ENCODE measurements around the gene NCR2. TPM values are rescaled to one million over a fixed set of nuclear protein-coding genes. Genes with fewer than 3 reads are reported as not detected.

Gene NCR2
- total RNA-seq, 1 experiment from 2014 or later: not detected

- POLR2A ChIA-PET (ENCODE audit: low non-redundant PET): no interaction called here
Measured at GRCh38 chr6:41366150-41366549, 30.7 kb downstream of the NCR2 start.

GRCh38 chr6:41367061-41367460, 31.7 kb downstream of the NCR2 start:
- CTCF ChIA-PET: interaction anchor here (0.9 to 2.0 kb wide), 8 partner anchors 236 to 420 kb away, joined by 3 to 23 read pairs (median 6); partner anchors contain the start of gene TOMM6
- intact Hi-C loops (cut with micrococcal nuclease; ENCODE audit: unreplicated experiment): loop anchor here (1.0 kb wide), 2 partner anchors 316 to 409 kb away; no protein-coding TSS in a partner anchor
- Histone ChIP-seq H3K4me1 (ENCODE audit: insufficient read depth, low read length, poor library complexity, severe bottlenecking) (peaks cover 9% of the 10 kb centered on the region), H3K4me3 (ENCODE audit: low read depth, low read length, poor library complexity, severe bottlenecking) (no peak overlapping the region), H3K36me3 (ENCODE audit: insufficient read depth, low read length, poor library complexity, severe bottlenecking) (no peaks in the 10 kb centered on the region), H3K9me3 (ENCODE audit: low read depth, low read length, poor library complexity, severe bottlenecking) (no peaks in the 10 kb centered on the region), H3K27ac (ENCODE audit: low read depth, low read length, poor library complexity, severe bottlenecking) (no peak overlapping the region), H3K27me3 (replicated peaks; ENCODE audit: insufficient read depth, low read depth, low read length, poor library complexity) (no peaks in the 10 kb centered on the region)
- POLR2A ChIA-PET (ENCODE audit: low non-redundant PET): no interaction called here
- no TSS peak for BruUV-seq (replicated peaks)
- TF ChIP-seq CTCF (conservative IDR thresholded peaks at IDR 0.05; ENCODE audit: low read depth, low read length) (no peak), EZH2 (IDR thresholded peaks at IDR 0.05; ENCODE audit: borderline replicate concordance, low read depth, low read length, poor library complexity, severe bottlenecking) (no peak)
- DNase-seq (ENCODE audit: low spot score): no peak

More at GRCh38 chr6:41366150-41366549, 30.7 kb downstream of the NCR2 start:
- no peaks in the 10 kb centered on the region for H3K36me3 ChIP-seq (ENCODE audit: insufficient read depth, low read length, poor library complexity, severe bottlenecking)
- H3K27ac ChIP-seq (ENCODE audit: low read depth, low read length, poor library complexity, severe bottlenecking): no peak overlapping the region
- no peaks in the 10 kb centered on the region for H3K27me3 ChIP-seq (replicated peaks; ENCODE audit: insufficient read depth, low read depth, low read length, poor library complexity)
- intact Hi-C loops (cut with micrococcal nuclease; ENCODE audit: unreplicated experiment): no loop called here
- no peaks in the 10 kb centered on the region for H3K9me3 ChIP-seq (ENCODE audit: low read depth, low read length, poor library complexity, severe bottlenecking)
- H3K4me3 ChIP-seq (ENCODE audit: low read depth, low read length, poor library complexity, severe bottlenecking): no peak overlapping the region
- CTCF ChIA-PET: no interaction called here
- peaks cover under 1% of the 10 kb centered on the region for H3K4me1 ChIP-seq (ENCODE audit: insufficient read depth, low read length, poor library complexity, severe bottlenecking)
- no peak for DNase-seq (ENCODE audit: low spot score)
- TF ChIP-seq EZH2 (IDR thresholded peaks at IDR 0.05; ENCODE audit: borderline replicate concordance, low read depth, low read length, poor library complexity, severe bottlenecking): no peak
- no TSS peak for BruUV-seq (replicated peaks)

GRCh38 chr6:41367700-41368099, 32.3 kb downstream of the NCR2 start:
- Histone ChIP-seq H3K4me1 (ENCODE audit: insufficient read depth, low read length, poor library complexity, severe bottlenecking) (peaks cover 11% of the 10 kb centered on the region), H3K9me3 (ENCODE audit: low read depth, low read length, poor library complexity, severe bottlenecking) (no peaks in the 10 kb centered on the region), H3K36me3 (ENCODE audit: insufficient read depth, low read length, poor library complexity, severe bottlenecking) (no peaks in the 10 kb centered on the region), H3K27me3 (replicated peaks; ENCODE audit: insufficient read depth, low read depth, low read length, poor library complexity) (no peaks in the 10 kb centered on the region), H3K27ac (ENCODE audit: low read depth, low read length, poor library complexity, severe bottlenecking) (no peak overlapping the region), H3K4me3 (ENCODE audit: low read depth, low read length, poor library complexity, severe bottlenecking) (no peak overlapping the region)
- intact Hi-C loops (cut with micrococcal nuclease; ENCODE audit: unreplicated experiment): loop anchor here (1.0 kb wide), 2 partner anchors 316 to 409 kb away; no protein-coding TSS in a partner anchor
- CTCF ChIA-PET: interaction anchor here (0.6 to 2.0 kb wide), 13 partner anchors 30 to 419 kb away, joined by 3 to 23 read pairs (median 4); partner anchors contain the start of gene TOMM6
- TF ChIP-seq CTCF (conservative IDR thresholded peaks at IDR 0.05; ENCODE audit: low read depth, low read length): peak; percentile 82
- no peak for TF ChIP-seq EZH2 (IDR thresholded peaks at IDR 0.05; ENCODE audit: borderline replicate concordance, low read depth, low read length, poor library complexity, severe bottlenecking)
- BruUV-seq (replicated peaks): no TSS peak
- peak; percentile 77 for DNase-seq (ENCODE audit: low spot score)
- POLR2A ChIA-PET (ENCODE audit: low non-redundant PET): no interaction called here

Data from A673 (cell line).